DMS 273 (cell line): ENCODE measurements around the gene ZNF398.
"Not testable (repeated sequence)": the region's sequence is repeated elsewhere in the genome, so short reads cannot be mapped to it uniquely, and the experiment has no call there.

Experiments used
- DNase-seq: peaks from one replicate; lab custom pipeline; 2025; ENCODE audit not compliant: unreplicated experiment; lab: John Stamatoyannopoulos, UW

ZNF398 gene, protein sequence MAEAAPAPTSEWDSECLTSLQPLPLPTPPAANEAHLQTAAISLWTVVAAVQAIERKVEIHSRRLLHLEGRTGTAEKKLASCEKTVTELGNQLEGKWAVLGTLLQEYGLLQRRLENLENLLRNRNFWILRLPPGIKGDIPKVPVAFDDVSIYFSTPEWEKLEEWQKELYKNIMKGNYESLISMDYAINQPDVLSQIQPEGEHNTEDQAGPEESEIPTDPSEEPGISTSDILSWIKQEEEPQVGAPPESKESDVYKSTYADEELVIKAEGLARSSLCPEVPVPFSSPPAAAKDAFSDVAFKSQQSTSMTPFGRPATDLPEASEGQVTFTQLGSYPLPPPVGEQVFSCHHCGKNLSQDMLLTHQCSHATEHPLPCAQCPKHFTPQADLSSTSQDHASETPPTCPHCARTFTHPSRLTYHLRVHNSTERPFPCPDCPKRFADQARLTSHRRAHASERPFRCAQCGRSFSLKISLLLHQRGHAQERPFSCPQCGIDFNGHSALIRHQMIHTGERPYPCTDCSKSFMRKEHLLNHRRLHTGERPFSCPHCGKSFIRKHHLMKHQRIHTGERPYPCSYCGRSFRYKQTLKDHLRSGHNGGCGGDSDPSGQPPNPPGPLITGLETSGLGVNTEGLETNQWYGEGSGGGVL

DNA sequence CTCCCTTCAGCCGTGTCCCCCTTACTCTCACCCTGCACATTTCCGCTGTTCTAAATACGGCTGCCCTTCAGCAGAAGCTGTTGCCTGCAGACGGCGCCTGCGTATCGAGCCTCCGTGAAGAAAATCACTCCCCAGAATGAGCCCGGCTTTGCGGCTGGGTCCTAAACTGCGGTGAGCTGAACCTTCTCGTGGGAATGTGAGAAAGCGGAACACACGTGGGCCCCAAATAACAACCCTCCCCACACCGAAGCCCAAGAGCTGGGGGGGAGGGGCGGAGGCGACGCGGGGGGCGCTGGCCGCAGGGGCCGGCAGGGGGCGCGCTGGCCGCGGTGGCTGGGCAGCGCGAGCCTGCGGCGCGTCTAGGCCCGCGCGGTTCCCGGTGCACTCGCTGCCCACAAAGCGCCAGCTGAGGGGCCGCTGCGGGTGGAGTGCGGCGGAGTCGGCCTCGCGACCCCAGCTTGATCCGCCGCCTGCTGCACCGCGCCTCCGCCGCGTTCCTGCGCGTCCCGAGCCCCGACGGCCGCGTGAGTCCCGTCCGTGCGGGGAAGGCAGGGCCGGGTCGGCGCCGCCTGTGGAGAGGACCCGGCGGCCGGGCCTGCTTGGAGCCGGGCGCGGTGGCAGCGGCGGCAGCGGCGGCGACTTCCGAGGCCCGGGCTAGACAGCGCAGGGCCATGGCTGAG is at the start of gene ZNF398:
ZNF398 (plus strand) TSS at position 382 of the 680 bp plus-strand sequence; CDS start at position 672, 290 bp downstream.
- peak; percentile 99 for DNase-seq

DNA sequence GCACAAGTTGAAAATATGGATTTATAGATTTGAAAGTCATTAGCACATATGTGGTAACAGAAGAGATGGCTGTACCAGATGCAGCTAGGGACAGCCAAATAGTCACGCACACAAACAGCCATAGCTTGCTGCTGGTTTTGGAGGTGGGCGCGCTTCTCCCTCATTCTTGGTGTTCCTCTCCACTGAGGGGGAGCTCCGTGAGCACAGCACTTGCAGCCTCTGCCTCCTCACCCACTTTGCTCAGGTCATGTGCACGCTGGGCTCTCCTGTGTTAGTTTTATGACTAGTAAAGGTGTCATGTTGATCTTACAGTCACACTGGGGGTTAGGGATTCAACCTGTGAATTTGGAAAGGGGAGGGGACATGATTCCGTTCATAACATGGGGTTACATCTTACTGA is 48.2 kb upstream of the ZNF398 start:
- DNase-seq, result no peak

DNA sequence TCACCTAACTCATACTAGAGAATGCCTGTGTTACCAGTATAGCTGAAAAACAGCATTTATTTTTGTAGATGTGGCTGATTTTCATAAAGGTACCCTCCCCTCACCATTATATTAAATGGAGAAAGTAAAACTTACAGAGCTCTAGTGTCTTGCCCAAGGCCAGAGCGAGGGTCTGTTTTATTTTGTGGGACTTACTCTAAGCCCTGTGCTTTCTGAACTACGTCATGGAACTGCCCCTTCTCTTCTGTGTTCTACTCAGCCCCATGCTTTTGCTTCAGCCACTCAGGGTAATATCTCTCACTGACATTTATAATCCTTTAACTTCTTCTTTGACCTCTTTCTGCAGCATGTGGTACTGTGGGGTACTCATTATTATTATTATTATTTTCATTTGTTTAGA is 46.4 kb upstream of the ZNF398 start:
- DNase-seq, result no peak

DNA sequence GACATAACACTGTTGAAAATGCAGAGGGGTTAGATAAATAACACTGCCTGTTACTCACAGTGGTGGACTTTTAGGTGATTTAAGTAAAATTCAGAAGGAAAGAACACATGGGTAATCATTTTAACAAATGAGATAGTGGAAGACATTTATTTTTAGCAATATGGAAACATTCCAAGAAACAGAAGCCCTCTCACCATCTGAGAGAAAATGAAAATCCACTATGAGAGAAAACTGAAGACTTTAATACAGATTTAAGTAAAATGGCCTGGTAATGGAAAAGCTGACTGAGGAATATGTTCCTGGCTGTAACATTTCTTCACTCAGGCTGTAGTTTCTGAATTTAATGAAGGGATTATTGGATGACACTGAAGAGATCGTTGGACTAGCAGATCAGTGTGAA is 44.6 kb upstream of the ZNF398 start:
- no peak for DNase-seq

DNA sequence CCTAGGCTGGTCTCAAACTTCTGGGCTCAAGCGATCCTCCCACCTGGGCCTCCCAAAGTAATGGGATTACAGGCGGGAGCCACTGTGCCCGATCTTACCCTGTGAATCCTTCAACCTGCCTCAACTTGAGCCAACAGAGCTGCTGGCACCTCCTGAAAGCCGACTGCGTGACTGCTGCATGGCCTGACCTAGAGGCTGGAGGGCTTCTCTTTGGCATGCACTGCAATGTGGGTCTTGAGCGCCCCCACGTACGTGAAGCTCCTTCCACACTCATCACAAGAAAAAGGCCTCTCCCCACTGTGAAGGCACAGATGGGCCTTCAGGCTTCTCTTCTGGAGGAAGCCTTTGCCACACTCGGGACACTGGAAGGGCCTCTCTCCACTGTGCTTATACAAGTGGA is 43.8 kb upstream of the ZNF398 start:
- no peak for DNase-seq

DNA sequence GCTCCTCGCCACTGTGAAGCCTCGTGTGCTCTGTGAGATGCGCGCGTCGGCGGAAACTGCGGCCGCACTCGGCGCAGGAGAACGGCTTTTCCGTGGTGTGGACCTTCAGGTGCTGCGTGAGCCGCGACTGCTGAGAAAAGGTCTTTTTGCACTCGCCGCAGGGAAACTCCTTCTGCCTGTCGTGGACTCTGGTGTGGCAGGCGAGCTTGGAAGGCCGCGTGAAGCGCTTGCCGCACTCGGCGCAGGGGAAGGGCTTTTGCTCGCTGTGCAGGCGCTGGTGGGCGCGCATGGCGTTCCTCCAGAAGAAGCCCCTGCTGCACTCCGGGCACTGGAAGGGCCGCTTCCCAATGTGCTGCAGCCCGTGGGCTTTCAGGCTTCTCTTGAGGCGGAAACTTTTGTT is 43.0 kb upstream of the ZNF398 start:
- DNase-seq, result no peak

DNA sequence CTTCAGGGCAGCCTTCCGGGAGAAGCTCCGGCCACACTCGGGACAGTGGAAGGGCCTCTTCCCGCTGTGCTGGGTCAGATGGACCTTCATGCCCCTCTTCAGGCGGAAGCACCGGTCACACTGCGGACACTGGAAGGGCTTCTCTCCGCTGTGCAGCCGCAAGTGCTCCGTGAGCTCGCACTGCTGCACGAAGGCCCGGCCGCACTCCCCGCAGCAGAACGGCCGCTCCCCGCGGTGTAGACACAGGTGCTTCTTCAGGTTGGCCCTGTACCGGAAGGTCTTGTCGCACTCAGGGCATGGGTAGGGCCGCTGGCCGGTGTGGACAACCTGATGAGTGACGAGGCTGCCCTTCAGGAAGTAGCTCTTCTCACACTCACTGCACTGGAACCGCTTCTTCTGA is 42.5 kb upstream of the ZNF398 start:
- DNase-seq, result no peak

DNA sequence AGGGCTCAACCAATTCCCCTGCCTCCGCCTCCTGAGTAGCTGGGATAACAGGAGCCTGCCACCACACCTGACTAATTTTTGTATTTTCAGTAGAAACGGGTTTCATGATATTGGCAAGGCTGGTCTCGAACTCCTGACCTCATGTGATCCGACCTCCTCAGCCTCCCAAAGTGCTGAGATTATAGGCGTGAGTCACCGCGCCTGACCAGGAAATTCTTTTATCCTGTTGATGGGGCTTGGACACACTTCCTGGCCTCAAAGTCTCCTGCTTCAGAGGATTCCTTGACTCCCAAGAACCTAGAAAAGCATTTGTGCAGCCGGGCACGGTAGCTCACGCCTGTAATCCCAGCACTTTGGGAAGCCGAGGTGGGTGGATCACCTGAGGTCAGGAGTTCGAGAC is 37.3 kb upstream of the ZNF398 start:
- DNase-seq, result no peak

DNA sequence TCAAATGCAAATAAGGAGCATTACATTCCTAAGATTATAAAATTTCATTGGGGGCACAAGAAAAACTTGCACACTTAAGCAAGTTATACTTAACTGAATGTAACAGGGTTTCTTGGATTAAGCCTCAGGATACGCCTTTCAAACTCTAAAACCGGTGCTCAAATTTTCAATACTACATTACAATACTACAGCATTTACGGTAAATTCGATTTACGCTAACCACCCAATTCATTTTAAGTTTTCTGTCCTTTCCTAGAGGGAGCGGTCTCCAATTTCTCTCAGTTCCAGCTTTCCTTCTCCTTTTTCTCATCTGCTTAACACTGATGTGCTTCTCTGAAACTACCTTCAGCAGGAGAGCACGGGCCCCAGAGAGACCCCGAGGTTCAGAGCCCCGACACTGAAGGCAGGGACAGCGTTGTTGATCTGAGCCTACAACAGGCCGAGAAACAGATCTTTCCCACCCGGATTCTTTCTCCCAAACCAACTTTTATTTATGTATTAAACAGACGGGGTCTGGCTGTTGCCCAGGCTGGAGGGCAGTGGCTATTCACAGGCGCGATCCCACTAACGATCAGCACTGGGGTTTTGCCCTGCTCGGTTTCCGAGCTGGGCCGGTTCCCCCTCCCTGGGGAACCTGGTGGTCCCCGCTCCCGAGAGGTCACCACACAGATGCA is 21.9 kb upstream of the ZNF398 start:
- no peak for DNase-seq

DNA sequence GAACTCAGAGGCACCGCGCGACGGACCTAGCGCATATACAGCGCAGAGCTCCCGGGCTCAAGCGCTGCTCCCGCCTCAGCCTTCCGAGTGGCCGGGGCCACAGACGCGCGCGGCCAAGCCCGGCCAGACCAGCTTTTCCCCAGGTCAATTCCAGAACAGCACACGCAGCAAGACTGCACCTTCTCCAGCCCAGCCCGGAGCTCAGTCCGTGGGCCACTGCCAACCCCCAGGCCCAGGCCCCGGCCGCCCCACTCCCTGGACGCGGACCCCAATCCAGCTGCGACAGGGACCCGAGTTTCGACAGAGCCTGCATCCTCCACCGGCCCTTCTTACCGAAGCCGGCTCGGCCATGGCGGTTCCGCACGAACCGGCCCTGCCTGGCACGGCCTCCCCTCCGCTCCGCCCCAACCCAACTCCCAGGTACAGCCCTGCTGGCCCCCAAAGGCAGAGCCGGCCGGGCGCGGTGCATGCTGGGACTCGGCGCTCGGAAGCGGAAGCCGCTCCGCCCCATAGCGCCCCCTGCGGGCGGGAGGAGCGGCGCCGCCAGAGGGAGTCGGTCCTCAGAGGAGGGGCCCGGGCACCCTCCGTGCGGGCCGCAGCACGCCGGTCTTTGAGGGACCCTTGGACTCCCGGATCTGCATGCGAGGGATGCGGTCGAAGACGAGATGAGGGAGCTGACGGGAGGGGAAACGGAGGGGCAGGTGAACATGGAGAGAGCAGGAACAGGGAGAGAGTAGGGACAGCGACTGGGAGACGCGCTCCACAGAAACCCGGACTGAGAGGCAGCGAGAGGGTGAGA is 21.2 kb upstream of the ZNF398 start, which contains the start of gene ZNF425:
ZNF425 (minus strand) TSS at position 462 of the 799 bp plus-strand sequence; CDS start at position 351, 111 bp downstream.
- DNase-seq, result peak; percentile 100

DNA sequence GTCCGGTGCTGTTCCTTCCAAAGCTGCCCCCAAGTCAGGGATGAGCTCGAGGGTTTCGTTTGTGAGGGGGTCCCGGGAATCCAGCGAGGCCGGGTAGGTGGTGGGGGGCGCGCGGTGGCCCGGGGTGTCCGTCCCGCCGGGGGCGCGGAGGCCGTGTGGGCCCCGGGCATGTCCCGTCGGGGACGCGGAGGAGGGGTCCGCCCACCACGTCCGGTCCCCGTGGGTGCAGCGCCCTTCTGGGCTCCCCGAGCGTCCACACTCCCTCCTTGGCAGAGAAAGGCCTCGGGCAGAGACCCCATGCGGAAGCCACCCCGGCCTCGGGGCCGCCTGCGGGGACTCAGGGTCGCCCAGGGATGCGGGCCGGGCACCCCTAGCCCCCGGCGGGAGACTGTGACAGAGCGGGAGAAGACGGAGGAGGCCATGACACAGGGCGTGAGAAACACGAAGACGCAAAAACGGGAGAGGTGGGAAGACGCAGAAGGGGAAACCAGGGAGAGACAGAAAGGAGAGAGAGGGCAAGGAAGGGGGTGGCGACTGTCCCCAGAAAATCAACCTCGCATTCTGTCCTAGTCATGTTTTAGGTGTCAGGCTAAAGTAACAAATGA is 20.5 kb upstream of the ZNF398 start:
- peak; percentile 87 for DNase-seq

DNA sequence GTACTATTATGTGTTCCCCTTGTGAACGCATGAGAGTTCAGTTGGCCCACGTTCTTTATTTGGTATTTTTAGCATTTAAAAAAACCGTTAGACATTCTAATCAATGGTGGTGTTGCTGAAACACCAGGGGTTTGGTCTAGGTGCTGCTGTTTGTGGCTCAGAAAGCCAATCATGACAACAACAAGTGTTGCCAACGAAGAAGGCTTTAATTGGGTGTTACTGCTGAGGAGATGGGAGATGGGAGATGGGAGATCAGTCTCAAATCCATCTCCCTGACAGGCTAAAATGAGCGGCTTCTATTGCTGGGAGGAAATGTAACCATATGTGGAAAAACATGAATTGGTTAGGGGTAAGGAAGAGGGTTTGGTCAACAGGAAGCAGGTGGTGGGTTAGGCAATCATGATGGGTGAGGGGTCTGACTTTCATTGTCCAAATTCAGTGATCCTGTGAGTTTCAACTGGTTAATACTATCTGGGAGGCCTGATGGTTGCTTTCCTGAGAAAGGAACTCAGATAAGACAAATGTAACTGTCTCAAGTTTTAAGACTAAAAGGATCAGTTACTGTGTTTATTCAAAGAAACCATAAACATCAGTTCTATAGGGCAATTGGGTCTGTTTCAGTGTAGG is 16.6 kb upstream of the ZNF398 start:
- DNase-seq, result no peak

DNA sequence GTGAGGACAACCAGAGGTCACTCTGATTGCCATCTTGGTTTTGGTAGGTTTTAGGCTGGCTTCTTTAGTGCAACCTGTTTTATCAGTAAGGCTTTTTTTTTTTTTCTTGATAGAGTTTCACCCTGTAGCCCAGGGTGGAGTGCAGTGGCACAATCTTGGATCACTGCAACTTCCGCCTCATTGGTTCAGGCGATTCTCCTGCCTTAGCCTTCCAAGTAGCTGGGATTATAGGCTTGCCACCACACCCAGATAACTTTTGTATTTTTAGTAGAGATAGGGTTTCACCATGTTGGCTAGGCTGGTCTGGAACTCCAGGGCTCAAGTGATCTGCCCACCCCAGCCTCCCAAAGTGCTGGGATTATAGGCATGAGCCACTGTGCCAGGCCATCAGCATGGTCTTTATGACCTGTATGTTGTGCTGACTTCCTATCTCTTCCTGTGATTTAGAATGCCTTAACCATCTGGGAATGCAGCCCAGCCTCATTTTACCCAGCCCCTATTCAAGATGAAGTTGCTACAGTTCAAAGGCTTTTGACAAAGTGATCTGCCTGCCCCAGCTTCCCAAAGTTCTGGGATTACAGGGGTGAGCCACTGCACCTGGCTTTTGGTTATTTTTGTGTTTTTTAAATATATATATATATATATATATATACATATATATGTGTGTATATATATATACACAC is 14.1 kb upstream of the ZNF398 start:
- no peak for DNase-seq

DNA sequence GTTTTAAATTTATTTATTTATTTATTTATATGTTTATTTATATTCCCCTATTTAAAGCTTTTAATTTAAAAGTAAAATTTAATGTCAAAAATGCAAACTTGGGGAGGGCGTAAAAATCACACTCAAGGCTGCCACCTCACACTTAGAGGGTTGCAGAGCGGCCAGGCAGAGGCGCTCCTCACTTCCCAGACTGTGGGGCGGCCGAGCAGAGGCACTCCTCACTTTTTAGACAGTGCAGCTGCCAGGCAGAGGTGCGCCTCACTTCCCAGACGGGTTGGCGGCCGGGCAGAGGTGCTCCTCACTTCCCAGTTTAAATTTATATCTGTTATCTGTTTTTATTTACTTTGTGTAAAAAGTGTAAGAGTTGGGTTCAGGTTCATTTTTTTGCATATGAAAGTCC is 11.1 kb upstream of the ZNF398 start:
- no peak for DNase-seq

DNA sequence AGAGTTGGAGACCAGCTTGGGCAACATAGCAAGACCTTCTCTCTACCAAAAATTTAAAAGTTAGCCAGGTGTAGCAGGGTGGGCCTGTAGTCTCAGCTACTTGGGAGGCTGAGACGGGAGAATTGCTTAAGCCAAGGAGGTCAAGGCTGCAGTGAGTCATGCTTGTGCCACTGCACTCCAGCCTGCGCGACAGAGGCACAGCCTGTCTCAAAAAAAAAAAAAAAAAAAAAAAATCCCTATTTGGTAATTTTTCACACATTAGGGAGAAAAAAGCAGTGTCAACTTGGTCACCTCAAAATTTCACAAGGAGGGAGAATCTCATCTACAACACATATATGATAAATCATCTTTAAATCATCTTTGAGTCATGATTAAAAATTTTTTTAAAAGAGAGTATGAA is 6.4 kb upstream of the ZNF398 start:
- no peak for DNase-seq

DNA sequence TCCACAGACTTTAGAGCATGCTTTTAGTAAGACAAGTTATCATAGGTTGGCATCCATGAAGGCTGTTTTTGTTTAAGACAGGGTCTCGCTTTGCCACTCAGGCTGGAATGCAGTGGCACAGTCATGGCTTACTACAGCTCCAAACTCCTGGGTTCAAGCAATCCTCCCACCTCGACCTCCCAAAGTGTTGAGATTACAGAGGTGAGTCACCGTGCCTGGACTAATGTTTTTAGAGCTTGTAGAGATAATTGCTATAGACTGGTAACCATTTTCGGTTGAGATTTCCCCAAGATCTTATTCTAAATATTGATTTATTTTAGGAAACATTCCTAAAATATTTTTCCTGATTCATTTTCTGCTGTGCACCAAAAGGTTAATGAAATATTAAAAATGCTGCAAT is 5.4 kb upstream of the ZNF398 start:
- DNase-seq, result no peak

DNA sequence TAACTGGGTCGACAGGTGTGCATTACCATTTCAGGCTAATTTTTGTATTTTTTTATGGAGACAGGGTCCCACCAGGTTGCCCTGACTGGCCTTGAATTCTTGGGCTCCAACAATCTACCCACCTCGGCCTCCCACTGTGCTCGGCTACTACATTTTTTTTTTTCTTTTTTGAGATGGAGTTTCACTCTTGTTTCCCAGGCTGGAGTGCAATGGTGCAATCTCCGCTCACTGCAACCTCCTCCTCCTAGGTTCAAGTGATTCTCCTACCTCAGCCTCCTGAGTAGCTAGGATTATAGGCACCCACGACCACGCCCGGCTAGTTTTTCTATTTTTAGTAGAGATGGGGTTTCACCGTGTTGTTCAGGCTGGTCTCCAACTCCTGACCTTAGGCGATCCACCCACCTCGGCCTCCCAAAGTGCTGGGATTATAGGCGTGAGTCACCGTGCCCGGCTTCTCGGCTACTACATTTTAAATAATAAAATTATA is 2.8 kb upstream of the ZNF398 start:
- not testable (repeated sequence) for DNase-seq

DNA sequence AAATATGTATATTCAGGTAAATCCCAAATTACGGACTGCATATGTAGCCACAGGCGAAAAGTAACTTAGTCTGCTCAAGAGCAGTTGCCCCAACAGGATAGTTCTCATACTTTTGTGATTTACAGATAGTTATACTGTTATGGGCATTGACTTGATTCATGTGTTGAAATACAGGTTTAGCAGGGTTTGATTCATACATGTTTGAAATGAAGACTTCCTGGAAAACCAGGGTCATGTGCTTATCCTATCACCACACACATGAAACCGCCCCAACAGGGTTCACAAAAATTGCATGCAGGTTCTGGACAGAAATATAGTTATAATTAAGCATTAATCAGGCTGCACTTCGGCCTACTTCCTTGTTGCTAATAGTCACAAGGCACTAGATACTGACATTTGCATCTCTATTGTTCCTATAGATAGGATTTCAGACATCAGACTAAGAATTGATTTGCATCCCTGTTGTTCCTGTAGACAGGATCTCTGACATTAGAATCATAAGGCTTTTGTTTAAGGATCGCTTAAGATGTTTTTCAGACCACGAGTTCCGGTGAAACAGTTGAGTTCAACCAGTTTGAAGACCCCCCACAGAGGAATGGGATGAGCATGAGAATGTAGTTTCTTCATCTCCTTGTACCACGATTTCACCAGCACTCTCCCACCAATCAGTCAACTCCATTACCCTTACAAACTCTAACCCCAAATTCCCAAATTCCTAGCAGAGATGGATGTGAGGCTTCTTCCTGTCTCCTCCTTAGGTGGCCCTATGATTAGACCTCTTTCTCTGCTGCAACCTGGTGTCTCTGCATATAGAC is 2.0 kb upstream of the ZNF398 start:
- DNase-seq, result no peak
